Hepatocyte (in vitro differentiated cells): ENCODE measurements around the gene MAIP1. TPM values are rescaled to one million over a fixed set of nuclear protein-coding genes. Genes with fewer than 3 reads are reported as not detected.
"Not testable (repeated sequence)": the region's sequence is repeated elsewhere in the genome, so short reads cannot be mapped to it uniquely, and the experiment has no call there.

Source experiments
- DNase-seq: peaks from one replicate; pipeline ENCODE4 v3.0.0-alpha.2; 2016; ENCODE audit warnings: low spot score
- H2AFZ ChIP-seq: fragments of 200-600 bp; sonication (generic); 2 replicates; pipeline ENCODE4 v1.6.0; 2016; ENCODE audit warnings: antibody characterized with exemption, mild to moderate bottlenecking
- H3K27ac ChIP-seq: fragments of 200-600 bp; sonication (generic); 2 replicates; pipeline ENCODE4 v1.5.1; 2016; ENCODE audit warnings: mild to moderate bottlenecking
- H3K27me3 ChIP-seq: fragments of 200-600 bp; sonication (generic); 2 replicates; pipeline ENCODE4 v1.6.1; 2016
- H3K36me3 ChIP-seq: fragments of 200-600 bp; sonication (generic); replicated peaks from 2 replicates; pipeline ENCODE4 v1.5.1; 2016; ENCODE audit warnings: low read depth; ENCODE audit not compliant: insufficient read depth
- H3K4me1 ChIP-seq: fragments of 200-600 bp; sonication (generic); 2 replicates; pipeline ENCODE4 v1.5.1; 2016; ENCODE audit warnings: mild to moderate bottlenecking, moderate library complexity; ENCODE audit not compliant: insufficient read depth
- H3K4me2 ChIP-seq: fragments of 200-600 bp; sonication (generic); 2 replicates; pipeline ENCODE4 v1.6.0; 2016
- H3K4me3 ChIP-seq: fragments of 200-600 bp; sonication (generic); 2 replicates; pipeline ENCODE4 v1.5.1; 2016; ENCODE audit warnings: mild to moderate bottlenecking
- H3K79me2 ChIP-seq: fragments of 200-600 bp; sonication (generic); 2 replicates; pipeline ENCODE4 v1.6.0; 2017; ENCODE audit warnings: mild to moderate bottlenecking
- H3K9me2 ChIP-seq: fragments of 200-600 bp; sonication (generic); replicated peaks from 2 replicates; pipeline ENCODE4 v1.6.0; 2017; ENCODE audit warnings: mild to moderate bottlenecking; ENCODE audit not compliant: insufficient read depth
- H3K9me3 ChIP-seq: fragments of 200-600 bp; sonication (generic); 2 replicates; pipeline ENCODE4 v1.5.1; 2016; ENCODE audit warnings: low read depth, mild to moderate bottlenecking
- H4K20me1 ChIP-seq: fragments of 200-600 bp; sonication (generic); 2 replicates; pipeline ENCODE4 v1.6.0; 2016; ENCODE audit warnings: mild to moderate bottlenecking; ENCODE audit not compliant: insufficient read depth, poor library complexity, severe bottlenecking
- CTCF ChIP-seq: fragments of 200-600 bp; sonication (generic); IDR thresholded peaks from 2 replicates; pipeline ENCODE4 v1.5.1; 2016; ENCODE audit warnings: antibody characterized with exemption, mild to moderate bottlenecking; ENCODE audit not compliant: poor library complexity
- EZH2 ChIP-seq: fragments of 200-600 bp; sonication (generic); IDR thresholded peaks from 2 replicates; pipeline ENCODE4 v1.6.1; 2016; ENCODE audit warnings: antibody characterized with exemption, mild to moderate bottlenecking, borderline replicate concordance
- EZH2phosphoT487 ChIP-seq: fragments of 200-600 bp; sonication (generic); IDR thresholded peaks from one replicate; pipeline ENCODE4 v1.6.1; 2018; ENCODE audit warnings: antibody characterized with exemption, mild to moderate bottlenecking, low read depth, moderate library complexity; ENCODE audit not compliant: unreplicated experiment, severe bottlenecking
- WGBS: methylation state at CpG from one replicate; pipeline ENCODE4 v1.1.6; 2016; ENCODE audit warnings: low lambda C conversion rate; ENCODE audit errors: missing lambda C conversion rate; 5-methylcytosine and 5-hydroxymethylcytosine counted together
- polyA plus RNA-seq: library from polyadenylated mRNA; unstranded; fragments of >200 nt; fragmentation: Nextera tagmentation; extraction: Ambion mirVana; gene quantifications from 2 replicates; pipeline ENCODE4 v1.2.1, GENCODE V29; 2016
- total RNA-seq: library from RNA; depleted of rRNA; stranded (reverse); fragments of >200 nt; gene quantifications from 2 replicates; pipeline ENCODE4 v1.2.3, GENCODE V29; 2014

Gene MAIP1
- total and polyA plus RNA-seq, 2 experiments from 2014 or later = 21.7 to 35.7 TPM

- DNase-seq = peak; percentile 99
- Histone ChIP-seq H4K20me1 (peaks cover 5% of the 10 kb centered on the region), H3K9me3 (no peaks in the 10 kb centered on the region), H3K27ac (peak within 1 kb of the TSS; percentile 93), H3K27me3 (no peaks in the 10 kb centered on the region), H3K4me3 (peak within 1 kb of the TSS; percentile 64), H2AFZ (peak within 1 kb of the TSS; percentile 75), H3K36me3 (no peaks in the 10 kb centered on the region), H3K4me2 (peak within 1 kb of the TSS; percentile 81), H3K79me2 (peaks cover 41% of the 10 kb centered on the region), H3K4me1 (peaks cover 8% of the 10 kb centered on the region), H3K9me2 (no peaks in the 10 kb centered on the region)
- TF ChIP-seq EZH2phosphoT487 (no peak), EZH2 (no peak), CTCF (no peak)
- WGBS = under 1% methylated on average over 62 of the region's 85 CpGs
These were observed 44.1 kb upstream of the MAIP1 start, which contains the start of gene C2orf69 for GRCh38 chr2:199911052-199911876. TSS of gene C2orf69 (plus strand) at chr2:199911293. CDS start at chr2:199911439, 146 bp downstream.

GRCh38 chr2:199911877-199912161 lies 43.6 kb upstream of the MAIP1 start:
- no peaks in the 10 kb centered on the region for H3K36me3 ChIP-seq
- H3K9me3 ChIP-seq = no peaks in the 10 kb centered on the region
- no peak for DNase-seq
- H3K4me2 ChIP-seq = peak overlapping the region; percentile 81
- peaks cover 46% of the 10 kb centered on the region for H3K79me2 ChIP-seq
- peak overlapping the region; percentile 64 for H3K4me3 ChIP-seq
- peaks cover 8% of the 10 kb centered on the region for H3K4me1 ChIP-seq
- H4K20me1 ChIP-seq = peaks cover 5% of the 10 kb centered on the region
- WGBS = 0% methylated on average over 13 of the region's 13 CpGs
- H3K27ac ChIP-seq = peak overlapping the region; percentile 93
- H3K27me3 ChIP-seq = no peaks in the 10 kb centered on the region
- H2AFZ ChIP-seq = peak overlapping the region; percentile 75
- no peaks in the 10 kb centered on the region for H3K9me2 ChIP-seq
- TF ChIP-seq EZH2 (no peak), CTCF (no peak), EZH2phosphoT487 (no peak)

- not testable (repeated sequence) for H3K9me2 ChIP-seq, H4K20me1 ChIP-seq, H3K4me1 ChIP-seq, H3K36me3 ChIP-seq, H3K27me3 ChIP-seq, DNase-seq, H3K27ac ChIP-seq, H3K9me3 ChIP-seq, H2AFZ ChIP-seq
- Histone ChIP-seq H3K4me3 (peak overlapping the region; percentile 64), H3K79me2 (peaks cover 54% of the 10 kb centered on the region), H3K4me2 (peak overlapping the region; percentile 81)
- 91% methylated on average over 12 of the region's 12 CpGs for WGBS
These were observed 42.7 kb upstream of the MAIP1 start for GRCh38 chr2:199912553-199913114.

- 72% methylated on average over 2 of the region's 2 CpGs for WGBS
- DNase-seq = no peak
- Histone ChIP-seq H3K9me3 (no peaks in the 10 kb centered on the region), H2AFZ (no peak overlapping the region), H3K4me2 (peak overlapping the region; percentile 38), H3K36me3 (no peaks in the 10 kb centered on the region), H3K27me3 (no peaks in the 10 kb centered on the region), H3K27ac (no peak overlapping the region), H3K9me2 (no peaks in the 10 kb centered on the region), H3K4me3 (no peak overlapping the region), H3K79me2 (peaks cover 73% of the 10 kb centered on the region), H4K20me1 (peaks cover 5% of the 10 kb centered on the region), H3K4me1 (peaks cover 8% of the 10 kb centered on the region)
- TF ChIP-seq EZH2phosphoT487 (no peak), EZH2 (no peak), CTCF (no peak)
These were observed 40.9 kb upstream of the MAIP1 start for GRCh38 chr2:199914372-199914958.
